GM12892 (cell line): ENCODE data around the gene STK39.

ENCODE experiments used
- POLR2A ChIP-seq: IDR thresholded peaks from 2 replicates; pipeline ENCODE4 v1.6.1; 2011; ENCODE audit warnings: low read depth, low read length, control low read depth
- POLR2AphosphoS5 ChIP-seq: IDR thresholded peaks from 2 replicates; pipeline ENCODE4 v1.6.1; 2011; ENCODE audit warnings: low read depth, low read length, control low read depth
- TAF1 ChIP-seq: IDR thresholded peaks from 2 replicates; pipeline ENCODE4 v1.6.1; 2011; ENCODE audit warnings: low read depth, mild to moderate bottlenecking, control low read depth, low read length, borderline replicate concordance

DNA sequence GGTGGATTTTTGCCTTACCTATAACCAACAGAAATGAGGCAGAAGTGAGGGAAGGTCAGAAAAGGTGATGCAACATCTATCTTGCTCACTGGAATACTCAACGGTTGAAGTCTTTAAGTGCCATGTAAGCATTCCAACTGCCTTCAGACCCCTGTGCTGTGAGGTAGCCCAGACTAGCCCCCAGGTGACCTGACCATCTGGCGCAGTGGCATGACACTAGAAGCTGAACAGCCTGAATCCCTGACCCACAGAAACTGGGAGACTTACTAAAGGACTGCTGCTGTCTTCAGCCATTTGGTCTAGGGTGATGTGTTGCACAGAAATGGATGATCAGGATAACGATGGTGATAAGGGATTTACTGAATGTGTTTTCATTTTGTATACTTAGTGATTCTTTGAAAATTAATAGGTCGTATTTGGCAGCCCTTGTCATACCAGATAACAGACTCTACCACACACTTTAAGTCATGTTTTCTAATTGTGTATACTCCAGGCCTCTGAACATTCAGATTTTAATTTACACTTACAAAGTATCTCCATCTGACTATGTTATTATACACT is 161.5 kb downstream of the STK39 start:
- no peak for TF ChIP-seq POLR2A
- no peak for TF ChIP-seq POLR2AphosphoS5
- TF ChIP-seq TAF1, result no peak
